ENCODE measurements around the gene SLC17A7. TPM values are rescaled to one million over a fixed set of nuclear protein-coding genes. Genes with fewer than 3 reads are reported as not detected.

SLC17A7 gene
- total RNA-seq, 4 donors from 2014 or later = 0.48 to 6.3 (median 1.0) TPM

GRCh38 chr19:49427339-49427738, 14.0 kb downstream of the SLC17A7 start:
- no peak for TF ChIP-seq CTCF (IDR thresholded peaks at IDR 0.05)
- DNase-seq (ENCODE audit: low spot score) = no peak
- ATAC-seq (ENCODE audit: low FRiP score) = no peak

GRCh38 chr19:49425922-49426592, 15.3 kb downstream of the SLC17A7 start:
- ATAC-seq (ENCODE audit: low FRiP score) (no peak), DNase-seq (ENCODE audit: low spot score) (no peak)
- TF ChIP-seq CTCF (IDR thresholded peaks at IDR 0.05) = no peak

- TF ChIP-seq CTCF (IDR thresholded peaks at IDR 0.05) = no peak
- DNase-seq (ENCODE audit: low spot score) (no peak), ATAC-seq (ENCODE audit: low FRiP score) (no peak)
Observed at GRCh38 chr19:49425178-49425577, 16.1 kb downstream of the SLC17A7 start, which contains the start of gene GFY. TSS of gene GFY (plus strand) at chr19:49425388. CDS start at chr19:49426431, 1,043 bp downstream.

- ATAC-seq (ENCODE audit: low FRiP score) = no peak
- no peak for TF ChIP-seq CTCF (IDR thresholded peaks at IDR 0.05)
- no peak for DNase-seq (ENCODE audit: low spot score)
Observed at GRCh38 chr19:49423985-49424303, 17.4 kb downstream of the SLC17A7 start.

- ATAC-seq (ENCODE audit: low FRiP score) = no peak
- no peak for TF ChIP-seq CTCF (IDR thresholded peaks at IDR 0.05)
- no peak for DNase-seq (ENCODE audit: low spot score)
Observed at GRCh38 chr19:49423071-49423984, 18.0 kb downstream of the SLC17A7 start, which contains the start of gene PTH2. TSS of gene PTH2 (minus strand) at chr19:49423441. CDS start at chr19:49423339, 102 bp downstream.

GRCh38 chr19:49422407-49423070, 18.8 kb downstream of the SLC17A7 start:
- no peak for TF ChIP-seq CTCF (IDR thresholded peaks at IDR 0.05)
- no peak for DNase-seq (ENCODE audit: low spot score)

More at GRCh38 chr19:49422407-49423070, 18.8 kb downstream of the SLC17A7 start:
- no peak for ATAC-seq (ENCODE audit: low FRiP score)
